Heart left ventricle (tissue), 13 donors: Measurements from ENCODE around the gene RELT.

ENCODE experiments used
- CTCF ChIP-seq, 12 donors: fragments of 200-600 bp; sonication (generic) in 4 of 12; IDR thresholded peaks; one replicate each; pipeline versions ENCODE4 v1.5.0 to v1.8.0; 2018 to 2022; ENCODE audit warnings: antibody characterized with exemption in 12 of 12, mild to moderate bottlenecking in 5 of 12
- POLR2A ChIP-seq, 2 donors: fragments of 450-650 bp; IDR thresholded peaks; one replicate each; pipeline ENCODE4 v1.6.1; 2017; ENCODE audit warnings: antibody characterized with exemption in 2 of 2, mild to moderate bottlenecking in 2 of 2, moderate library complexity in 2 of 2
- donor health status: ischemic (EF 13 %, LVEDD 7.1; RV severe dilation, severe dysfunction).
- donor health status: DM: no; HTN: yes; CAD: no.
- donor health status: DM: no; HTN: no; CAD: no.
- donor health status: ischemic (EF 25% LVEDD 6.9; RV normal size, moderate dysfunction).
- donor health status: ischemic (EF 25% LVEDD 5.7; RV mildly dilated, moderate dysfunction).
- donor health status: ischemic (EF 35%, LVEDD 5.7; RV mildly dilated, moderate dysfunction).
- donor health status: nonischemic (EF 11% LVEDD 7.7; RV severe dilation, severe dysfunction).
- donor health status: DM: yes; HTN: yes; CAD: no.
- donor health status: PGD.
- donor health status: ischemic (EF 29% LVEDD 5.4; RV normal size, mild dysfunction).
- donor health status: nonischemic (EF 23%, LVEDD 6.1; RV moderate dilation, normal function).

- TF ChIP-seq CTCF (IDR thresholded peaks at IDR 0.05) (no peak), POLR2A (IDR thresholded peaks at IDR 0.05) (no peak)
Measured at GRCh38 chr11:73384125-73384441, 7.9 kb downstream of the RELT start.
